Skin of body (tissue), 2 donors: ENCODE measurements around the gene ZNF316. TPM values are rescaled to one million over a fixed set of nuclear protein-coding genes. Genes with fewer than 3 reads are reported as not detected.
"Not testable (repeated sequence)": the region's sequence is repeated elsewhere in the genome, so short reads cannot be mapped to it uniquely, and the experiment has no call there.

Source experiments
- DNase-seq: peaks from one replicate; lab custom pipeline; 2025; lab: John Stamatoyannopoulos, UW
- total RNA-seq: library from RNA; depleted of rRNA; stranded (reverse); fragments of >200 nt; gene quantifications from one replicate; pipeline ENCODE4 v1.2.3, GENCODE V29; 2014

The ZNF316 gene
- total RNA-seq, 1 donor from 2014 or later: 13.4 TPM

DNA sequence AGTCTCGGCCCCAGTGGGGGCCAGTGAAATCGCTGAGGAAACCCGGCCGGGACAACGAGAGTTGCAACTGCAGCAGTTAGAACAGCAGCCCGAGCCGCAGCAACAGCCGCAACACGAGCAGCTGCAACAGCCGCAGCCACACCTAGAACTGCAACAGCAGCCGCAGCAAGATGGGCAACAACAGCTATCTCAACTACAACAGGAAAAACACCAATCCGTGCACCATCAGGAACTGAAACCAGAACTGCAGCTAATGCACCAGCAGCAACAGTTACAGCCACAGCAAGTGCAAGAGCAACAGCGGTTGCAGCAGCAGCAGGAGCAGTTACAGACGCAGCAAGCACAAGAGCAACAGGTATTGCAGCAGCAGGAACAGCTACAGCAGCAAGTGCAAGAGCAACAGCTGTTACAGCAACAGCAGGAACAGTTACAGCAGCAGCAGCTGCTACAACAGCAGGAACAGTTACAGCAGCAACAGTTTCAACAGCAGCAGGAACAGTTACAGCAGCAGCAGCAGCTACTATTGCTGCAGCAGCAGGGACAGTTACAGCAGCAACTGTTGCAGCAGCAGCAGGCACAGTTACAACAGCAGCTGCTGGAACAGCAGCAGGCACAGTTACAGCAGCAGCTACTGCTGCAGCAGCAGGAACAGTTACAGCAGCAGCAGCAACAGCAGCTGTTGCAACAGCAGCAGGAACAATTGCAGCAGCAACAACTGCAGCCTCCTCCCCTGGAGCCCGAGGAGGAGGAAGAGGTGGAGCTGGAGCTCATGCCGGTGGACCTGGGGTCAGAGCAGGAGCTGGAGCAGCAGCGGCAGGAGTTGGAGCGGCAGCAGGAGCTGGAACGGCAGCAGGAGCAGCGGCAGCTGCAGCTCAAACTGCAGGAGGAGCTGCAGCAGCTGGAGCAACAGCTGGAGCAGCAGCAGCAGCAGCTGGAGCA lies 15.7 kb upstream of the ZNF316 start:
- DNase-seq: no peak

DNA sequence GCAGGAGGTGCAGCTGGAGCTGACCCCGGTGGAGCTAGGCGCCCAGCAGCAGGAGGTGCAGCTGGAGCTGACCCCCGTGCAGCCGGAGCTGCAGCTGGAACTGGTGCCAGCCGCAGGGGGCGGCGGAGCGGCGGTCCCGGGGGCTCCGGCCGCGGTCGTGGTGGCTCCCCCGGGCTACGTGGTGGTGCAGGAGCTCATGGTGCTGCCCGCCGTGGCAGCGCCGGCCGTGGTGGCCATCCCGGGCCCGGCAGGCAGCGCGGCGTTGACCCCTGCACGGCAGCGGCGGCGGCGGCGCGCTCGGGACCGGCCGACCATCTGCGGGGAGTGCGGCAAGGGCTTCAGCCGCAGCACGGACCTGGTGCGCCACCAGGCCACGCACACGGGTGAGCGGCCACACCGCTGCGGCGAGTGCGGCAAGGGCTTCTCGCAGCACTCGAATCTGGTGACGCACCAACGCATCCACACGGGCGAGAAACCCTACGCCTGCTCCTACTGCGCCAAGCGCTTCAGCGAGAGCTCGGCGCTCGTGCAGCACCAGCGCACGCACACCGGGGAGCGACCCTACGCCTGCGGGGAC lies 14.9 kb upstream of the ZNF316 start:
- DNase-seq: no peak

DNA sequence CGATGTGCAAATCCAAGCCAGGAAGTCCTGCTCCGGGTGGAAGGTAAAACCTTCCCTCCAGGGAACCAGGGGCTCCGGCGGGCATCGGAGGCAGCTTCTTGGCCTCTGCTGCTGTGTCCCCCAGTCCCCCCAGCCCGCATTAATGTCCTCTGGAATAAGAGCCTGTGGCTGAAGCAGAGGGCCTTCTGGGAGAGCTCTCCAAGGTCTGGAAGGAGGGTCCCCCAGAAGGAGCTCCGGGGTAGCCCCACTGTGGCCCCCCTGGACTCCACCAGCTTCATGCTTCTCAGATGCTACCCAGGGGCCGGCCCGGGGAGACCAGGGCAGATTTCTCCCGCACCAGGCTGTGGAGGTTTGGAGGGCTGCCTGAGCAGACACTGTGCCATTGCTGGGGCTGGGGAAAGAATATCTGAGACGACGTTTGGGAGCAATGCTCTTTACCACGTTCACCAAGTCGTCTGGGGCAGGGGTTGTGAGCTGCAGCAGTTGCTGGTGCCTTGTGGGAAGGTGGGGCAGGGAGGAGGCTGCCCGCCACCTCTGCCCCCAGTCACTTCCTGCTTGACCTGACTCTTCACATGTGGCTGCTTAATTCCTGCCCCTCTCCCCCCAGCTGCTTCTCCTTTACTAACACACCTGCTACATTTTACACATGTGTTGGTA lies 13.4 kb upstream of the ZNF316 start:
- no peak for DNase-seq

DNA sequence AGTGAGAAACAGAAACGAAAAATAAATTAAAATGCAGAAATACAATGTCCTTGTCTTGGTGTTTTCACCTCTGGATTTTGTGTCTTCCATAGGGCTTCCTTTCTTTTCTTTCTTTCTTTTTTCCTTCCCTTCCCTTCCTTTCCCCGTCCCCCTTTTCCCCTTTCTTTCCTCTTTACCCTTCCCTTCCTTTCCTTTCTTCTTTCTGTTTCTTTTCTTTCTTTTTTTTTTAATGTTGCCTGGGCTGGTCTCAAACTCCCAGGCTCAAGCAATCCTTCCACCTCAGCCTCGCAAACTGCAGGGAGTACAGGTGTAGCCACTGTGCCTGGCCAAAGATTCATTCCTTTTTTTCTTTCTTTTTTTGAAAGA lies 12.9 kb upstream of the ZNF316 start:
- DNase-seq: no peak

DNA sequence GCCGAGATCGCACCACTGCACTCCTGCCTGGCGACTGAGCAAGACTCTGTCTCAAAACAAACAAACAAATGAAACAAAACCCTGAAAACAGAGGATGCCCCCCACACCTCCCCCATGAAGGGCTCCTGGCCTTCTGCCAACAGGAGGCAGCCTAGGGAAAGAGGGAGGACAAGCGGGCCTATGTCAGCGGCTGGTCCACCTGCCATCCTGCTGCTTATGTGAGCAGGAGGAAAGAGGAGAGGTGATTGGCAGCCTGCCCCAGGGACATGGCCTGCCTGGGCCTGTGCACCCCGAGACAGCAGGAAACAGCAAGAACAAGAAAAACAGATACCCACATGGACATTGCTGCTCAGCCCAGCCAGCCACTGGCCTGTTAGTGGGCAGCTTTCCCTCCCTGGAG lies 9.1 kb upstream of the ZNF316 start:
- no peak for DNase-seq

DNA sequence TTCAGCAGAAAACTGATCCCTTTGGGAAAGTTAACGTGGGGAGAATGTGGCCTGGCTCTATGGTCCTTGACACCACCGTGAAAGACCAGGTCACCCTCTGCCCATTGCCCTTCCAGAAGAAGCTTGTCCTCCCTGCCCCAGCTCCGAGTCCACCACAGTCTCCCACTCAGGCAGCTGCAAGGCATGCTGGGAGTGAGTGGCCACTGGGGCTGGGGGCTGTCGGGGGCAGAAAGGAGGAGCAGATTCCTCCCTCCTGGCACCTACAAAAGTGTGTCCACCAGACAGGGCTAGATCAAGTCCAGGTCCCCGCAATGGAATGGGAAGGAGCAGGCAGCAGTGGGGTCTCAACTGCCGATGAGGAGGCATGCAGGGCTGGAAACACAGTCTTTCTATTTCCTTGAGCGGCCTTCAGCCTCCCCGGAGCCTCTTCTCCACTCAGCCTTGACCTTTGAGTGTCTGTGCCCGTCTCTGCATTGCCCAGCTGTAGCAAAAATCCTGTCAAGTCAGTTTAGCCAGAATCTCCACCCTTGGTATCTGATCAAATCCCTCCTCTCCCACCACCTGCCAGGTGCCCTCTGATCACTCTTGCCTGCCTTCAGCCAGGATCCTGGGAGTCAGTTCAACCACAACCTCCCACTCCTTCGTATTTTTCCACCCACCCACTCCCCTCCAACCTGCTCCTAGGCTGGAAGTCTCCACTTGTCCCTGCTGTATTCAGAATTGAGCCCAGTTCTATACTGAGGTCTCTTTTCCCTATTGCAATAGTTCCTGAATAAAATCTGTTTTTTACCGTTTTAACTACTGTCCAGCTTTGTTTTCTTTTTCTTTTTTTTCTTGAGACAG lies 6.9 kb upstream of the ZNF316 start:
- DNase-seq: no peak

DNA sequence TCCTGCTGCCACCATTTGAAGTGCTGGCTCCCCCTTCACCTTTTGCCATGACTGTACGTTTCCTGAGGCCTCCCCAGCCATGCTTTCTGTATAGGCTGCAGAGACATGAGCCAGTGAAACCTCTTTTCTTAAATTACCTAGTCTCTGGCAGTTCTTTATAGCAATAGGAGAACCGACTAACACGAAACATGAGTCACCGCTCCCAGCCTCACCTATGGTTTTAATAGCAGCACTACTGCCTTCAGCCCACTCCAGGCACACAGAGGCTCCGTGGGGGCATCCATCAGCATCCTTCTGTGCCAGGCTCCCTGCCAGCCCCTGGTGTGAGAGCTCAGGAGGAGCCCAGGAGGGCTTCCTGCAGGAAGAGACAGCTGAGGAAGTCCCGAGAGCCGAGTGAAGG lies 5.5 kb upstream of the ZNF316 start:
- DNase-seq: no peak

DNA sequence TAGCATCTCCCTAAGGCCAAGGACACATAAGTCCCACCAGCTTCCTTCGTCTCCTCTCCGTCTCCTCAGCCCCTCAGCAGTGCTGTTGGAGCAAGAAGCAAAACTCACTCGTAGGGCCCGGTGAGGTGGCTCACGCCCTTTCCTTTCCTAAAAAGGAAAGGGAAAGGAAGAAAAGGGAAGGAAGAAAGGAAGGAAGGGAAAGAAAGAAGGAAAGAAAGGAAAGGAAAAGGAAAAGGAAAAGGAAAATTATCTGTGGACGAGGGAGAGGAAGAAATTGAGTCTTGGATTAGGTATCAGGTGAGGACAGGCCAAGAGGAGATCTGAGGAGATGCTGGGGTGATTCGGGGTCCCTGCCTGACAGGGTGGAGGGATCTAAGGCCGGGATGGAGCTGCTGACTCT lies 3.1 kb upstream of the ZNF316 start:
- no peak for DNase-seq

DNA sequence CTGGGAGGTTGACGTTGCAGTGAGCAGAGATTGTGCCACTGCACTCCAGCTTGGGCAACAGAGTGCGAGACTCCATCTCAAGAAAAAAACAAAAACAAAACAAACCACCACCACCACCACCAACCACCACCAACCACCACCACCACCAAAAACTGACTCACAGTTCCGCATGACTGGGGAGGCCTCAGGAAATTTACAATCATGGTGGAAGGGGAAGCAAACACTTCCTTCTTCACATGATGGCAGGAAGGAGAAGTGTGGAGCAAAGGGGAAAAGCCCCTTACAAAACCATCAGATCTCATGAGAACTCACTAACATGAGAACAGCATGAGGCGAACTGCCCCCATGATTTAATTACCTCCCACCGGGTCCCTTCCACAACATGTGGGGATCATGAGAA lies 2.1 kb upstream of the ZNF316 start:
- not testable (repeated sequence) for DNase-seq

DNA sequence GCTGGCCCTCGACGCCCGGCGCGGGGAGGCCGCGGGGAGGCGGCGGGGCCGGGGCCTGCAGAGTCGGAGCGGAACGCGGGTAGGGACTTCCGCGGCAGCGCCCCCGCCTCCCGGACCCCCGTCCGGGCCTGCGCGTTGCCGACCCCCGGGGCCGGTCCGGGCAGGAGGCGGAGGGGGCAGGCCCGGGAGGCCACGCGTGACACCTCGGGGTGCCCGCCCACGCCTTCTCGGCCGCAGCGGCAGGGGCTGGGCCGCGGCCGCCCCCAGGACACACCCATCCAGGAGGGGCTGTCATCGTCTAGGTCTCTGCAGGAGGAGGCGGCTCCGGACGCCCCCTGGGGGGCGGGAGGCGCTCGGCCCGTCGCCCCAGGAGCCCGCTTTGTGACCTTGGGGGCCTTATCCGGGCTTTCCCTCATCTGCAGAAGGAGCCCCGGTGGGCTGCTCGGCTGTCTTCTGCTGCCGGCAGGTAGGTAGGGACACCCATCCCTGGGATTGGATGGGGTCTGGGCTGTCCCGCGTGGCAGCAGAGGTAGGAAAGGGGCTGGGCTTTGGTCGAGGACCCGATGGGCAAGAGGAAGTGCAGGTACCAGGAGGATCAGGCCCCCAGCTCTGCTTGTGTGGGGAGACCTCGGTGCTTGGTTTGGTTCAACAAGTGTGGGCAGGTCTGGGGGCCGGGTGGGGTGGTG lies 569 bp downstream of the ZNF316 start:
- no peak for DNase-seq

DNA sequence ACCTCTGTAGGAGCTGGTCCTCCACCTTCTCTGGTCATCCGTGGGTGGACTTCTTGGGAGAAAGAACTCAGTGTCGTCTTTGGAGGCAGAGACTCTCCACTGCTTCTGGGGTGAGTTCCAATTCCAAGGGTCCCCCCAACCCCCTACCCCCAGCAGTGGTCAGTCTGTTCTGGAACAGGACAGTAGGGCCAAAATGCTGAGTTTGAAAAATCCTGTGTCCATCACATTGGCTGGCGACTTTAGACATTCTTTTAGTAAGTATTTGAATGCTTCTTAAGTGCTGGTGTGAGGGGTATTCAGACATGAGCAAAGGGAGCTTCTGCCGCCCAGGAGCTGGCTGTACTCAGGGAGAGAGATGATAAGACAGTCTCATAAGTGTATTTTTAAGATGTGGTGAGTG lies 1.9 kb downstream of the ZNF316 start:
- no peak for DNase-seq

DNA sequence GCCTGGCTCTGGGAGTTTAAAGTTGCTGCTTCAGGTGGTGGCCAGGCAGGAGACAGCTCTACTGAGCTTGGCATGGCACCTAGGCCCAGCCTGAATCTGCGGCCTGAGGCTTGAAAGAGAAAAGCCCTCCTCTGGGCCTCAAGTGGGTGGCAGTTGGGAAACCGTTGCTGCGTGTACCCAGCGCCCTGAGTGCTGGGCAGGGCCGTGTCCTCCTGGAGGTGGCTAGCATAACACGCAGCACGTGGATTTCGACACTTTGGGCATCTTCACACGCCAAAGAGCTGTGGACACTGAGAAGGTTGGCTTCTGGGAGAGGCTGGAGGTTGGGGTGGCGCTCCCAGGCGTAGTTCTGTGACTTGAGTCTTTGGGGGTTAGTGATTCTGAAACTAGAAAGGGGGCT lies 2.5 kb downstream of the ZNF316 start:
- no peak for DNase-seq

DNA sequence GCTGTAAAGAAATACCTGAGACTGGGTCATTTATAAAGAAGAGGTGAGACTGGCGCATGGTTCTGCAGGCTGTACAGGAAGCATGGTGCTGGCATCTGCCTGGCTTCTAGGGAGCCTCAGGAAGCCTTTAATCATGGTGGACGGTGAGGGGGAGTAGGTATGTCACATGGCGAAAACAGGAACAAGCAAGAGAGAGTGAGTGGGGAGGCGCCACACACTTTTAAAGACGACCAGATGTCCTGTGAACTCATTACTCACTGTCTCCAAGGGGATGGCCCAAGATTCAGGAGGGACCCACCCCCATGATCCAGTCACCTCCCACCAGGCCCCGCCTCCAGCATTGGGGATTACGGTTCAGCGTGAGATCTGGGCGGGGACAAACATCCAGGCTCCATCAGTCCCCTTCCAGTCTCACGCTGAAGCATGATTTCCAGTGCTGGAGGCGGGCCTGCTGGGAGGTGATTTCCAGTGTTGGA lies 3.2 kb downstream of the ZNF316 start:
- DNase-seq: no peak

DNA sequence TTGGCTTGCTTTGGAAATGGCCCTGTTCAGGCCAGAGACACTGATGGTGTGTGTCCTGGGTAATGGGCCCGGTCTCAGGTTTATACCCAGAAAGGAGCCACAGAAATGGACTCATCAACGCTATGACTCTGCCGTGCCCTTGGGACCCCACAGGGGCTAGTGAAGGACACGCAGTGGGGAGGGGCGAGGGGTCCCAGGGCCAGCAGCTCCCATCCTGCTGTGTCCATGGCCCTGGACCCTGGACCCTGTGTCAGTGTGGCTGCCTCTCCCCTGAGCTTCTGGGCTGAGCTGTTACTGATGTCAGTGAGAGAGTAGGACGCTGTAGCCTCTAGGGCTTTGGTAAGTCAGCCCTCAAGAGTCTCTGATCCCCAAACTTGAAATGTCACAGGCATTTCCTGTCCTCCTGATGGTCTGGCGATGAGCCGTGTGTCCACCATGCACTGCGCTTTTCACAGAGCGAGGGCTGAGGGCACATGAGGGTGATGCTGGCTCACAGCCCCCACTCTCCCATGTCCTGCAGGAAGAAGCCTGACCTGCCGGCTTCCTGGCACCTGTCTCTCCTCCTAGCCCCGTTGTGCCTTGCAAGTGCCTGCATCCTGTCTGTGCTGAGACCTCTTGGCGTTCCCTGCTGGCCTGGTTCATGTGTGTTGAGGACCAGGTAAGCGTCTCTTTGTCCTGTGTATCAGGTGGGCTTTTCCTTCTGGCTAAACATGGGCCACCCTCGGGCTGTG lies 4.4 kb downstream of the ZNF316 start:
- no peak for DNase-seq

DNA sequence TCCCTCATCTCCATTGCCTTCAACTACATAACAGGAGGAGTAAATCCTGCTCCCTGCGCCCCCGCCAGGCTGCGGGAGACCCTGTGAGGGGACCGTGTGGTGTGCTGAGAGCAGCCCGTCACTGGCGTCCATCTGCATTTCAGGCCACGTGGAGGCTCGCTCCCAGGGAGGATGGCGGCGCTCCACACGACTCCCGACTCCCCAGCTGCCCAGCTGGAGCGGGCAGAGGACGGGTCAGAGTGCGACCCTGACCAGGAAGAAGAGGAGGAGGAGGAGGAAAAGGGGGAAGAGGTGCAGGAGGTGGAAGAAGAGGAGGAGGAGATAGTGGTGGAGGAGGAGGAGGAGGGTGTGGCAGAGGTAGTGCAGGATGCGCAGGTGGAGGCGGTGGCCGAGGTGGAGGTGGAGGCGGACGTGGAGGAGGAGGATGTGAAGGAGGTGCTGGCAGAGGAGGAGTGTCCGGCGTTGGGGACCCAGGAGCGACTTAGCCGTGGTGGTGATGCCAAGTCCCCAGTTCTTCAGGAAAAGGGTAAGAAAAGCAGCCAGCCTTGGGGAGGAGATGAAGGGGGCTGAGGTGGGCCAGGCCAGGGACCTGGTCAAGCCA lies 5.2 kb downstream of the ZNF316 start:
- DNase-seq: no peak

DNA sequence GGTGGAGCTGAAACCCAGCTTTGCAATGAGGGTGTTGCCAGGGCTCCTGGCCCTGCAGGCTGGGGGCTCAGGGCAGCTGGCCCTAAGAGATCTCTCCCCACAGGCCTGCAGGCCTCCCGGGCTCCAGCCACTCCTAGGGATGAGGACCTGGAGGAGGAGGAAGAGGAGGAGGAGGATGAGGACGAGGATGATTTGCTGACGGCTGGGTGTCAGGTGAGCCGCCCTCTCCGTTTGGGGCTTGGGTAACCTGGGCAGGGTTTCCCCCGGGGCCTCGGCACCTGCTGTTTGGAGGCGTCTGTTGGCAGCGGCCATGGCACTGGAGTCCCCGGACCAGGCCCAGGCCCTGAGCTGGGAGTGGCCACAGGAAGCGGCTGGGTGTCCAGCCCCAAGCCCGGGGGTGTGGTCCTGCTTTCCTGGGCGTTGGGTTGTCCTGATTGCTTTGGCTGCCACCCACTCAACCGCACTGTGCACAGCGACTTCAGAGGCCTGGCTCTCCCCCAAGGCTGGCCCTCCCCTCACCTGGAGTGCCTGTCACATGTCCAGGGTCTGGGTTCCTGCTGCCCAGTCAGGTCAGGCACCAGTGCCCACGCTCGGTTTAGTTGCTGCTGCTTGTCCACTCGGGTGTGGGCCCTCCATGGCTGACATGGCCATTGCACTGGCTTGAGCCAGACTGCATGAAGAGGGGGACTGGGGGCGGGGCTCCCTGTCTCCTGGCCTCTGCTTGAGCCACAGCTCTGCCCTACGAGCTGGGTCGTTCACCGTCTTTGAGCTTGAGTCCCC lies 5.9 kb downstream of the ZNF316 start:
- DNase-seq: no peak

DNA sequence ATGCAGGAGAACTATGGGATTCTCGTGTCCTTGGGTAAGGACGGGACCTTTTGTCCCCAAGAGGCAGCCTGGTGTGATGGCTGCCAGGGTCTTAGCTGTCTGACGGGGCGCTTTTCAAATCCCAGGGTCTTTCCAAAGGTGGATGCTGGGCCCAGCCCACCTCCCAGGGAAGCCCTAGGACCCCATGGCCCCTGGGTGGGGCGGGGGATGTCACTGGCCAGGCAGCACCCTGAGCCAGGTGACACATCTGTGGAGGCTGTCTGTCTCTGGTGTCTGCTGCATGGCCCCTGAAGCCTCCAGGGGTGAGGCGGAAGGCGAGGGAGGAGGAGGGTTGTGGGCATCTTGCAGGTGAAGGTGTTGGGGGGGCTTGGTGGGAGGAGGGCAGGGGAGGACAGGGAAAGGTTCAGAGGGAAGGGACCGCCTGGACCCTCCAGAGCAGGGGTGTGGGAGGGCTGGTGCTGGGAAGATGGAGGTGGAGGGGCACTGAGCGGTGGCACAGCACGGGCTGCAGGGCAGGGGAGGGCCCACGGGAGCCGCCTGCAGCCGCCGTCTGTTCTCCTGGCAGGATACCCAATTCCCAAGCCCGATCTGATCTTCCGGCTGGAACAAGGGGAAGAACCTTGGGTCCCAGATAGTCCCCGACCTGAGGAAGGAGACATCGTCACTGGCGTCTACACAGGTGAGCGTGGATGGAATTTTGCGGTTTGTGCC lies 7.0 kb downstream of the ZNF316 start:
- DNase-seq: no peak

DNA sequence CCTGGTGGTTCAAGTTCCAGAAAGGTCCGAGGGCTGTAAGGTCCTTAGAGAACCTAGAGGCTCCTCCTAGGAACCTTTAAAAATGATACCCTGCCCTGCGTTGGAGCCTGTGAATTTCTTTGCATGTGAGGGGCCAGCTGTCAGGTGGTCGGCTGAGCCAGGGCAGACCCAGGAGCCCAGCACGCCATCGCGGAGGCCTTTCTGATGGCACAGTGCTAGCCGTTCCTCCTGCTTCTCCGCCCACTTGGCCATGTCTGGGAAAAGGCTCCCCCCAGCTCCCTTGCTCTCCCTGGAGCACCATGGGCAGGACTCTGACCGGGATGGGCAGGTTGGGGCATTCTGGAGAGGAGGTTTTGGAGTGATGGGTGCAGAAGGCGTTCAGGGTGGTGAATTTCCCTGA lies 7.6 kb downstream of the ZNF316 start:
- DNase-seq: no peak
